ENCODE results near the gene MC5R.
"Not testable (repeated sequence)": the region's sequence is repeated elsewhere in the genome, so short reads cannot be mapped to it uniquely, and the experiment has no call there.

The MC5R gene

GRCh38 chr18:13834496-13835015 is 10.6 kb downstream of the MC5R start:
- in situ Hi-C loops (cut with MboI; ENCODE audit: low pct_unique_long_range_greater_than_20kb, low sequenced_read_pairs): loop anchor here (25.0 kb wide), 1 partner anchor 253 kb away; no protein-coding TSS in a partner anchor

GRCh38 chr18:13835202-13835601 is 11.3 kb downstream of the MC5R start:
- no peak for DNase-seq
- in situ Hi-C loops (cut with MboI; ENCODE audit: low pct_unique_long_range_greater_than_20kb, low sequenced_read_pairs): loop anchor here (25.0 kb wide), 1 partner anchor 252 kb away; no protein-coding TSS in a partner anchor

More at GRCh38 chr18:13834496-13835015, 10.6 kb downstream of the MC5R start:
- no peak for DNase-seq

DNA sequence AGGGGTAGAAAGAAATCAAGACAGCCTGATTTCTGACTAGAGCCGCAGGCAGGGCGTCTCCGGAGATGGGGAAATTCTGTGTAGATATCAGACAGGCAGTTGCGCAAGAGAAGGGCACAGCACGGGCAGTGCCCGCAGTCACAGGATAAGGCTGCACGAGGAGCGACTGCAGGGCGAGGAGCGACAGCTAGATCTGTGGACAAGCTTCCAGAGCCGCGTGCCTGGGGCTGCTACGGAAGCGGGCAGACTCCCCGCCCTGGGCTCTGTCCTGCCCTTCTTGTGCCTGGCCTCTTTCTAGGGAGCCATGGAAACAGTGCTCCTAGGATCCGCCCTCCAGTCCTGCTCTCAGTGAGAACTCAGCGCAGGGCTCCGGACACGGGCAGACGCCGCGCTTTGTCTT is 12.6 kb downstream of the MC5R start:
- in situ Hi-C loops (cut with MboI; ENCODE audit: low pct_unique_long_range_greater_than_20kb, low sequenced_read_pairs): loop anchor here (25.0 kb wide), 1 partner anchor 251 kb away; no protein-coding TSS in a partner anchor
- no peak for DNase-seq

DNA sequence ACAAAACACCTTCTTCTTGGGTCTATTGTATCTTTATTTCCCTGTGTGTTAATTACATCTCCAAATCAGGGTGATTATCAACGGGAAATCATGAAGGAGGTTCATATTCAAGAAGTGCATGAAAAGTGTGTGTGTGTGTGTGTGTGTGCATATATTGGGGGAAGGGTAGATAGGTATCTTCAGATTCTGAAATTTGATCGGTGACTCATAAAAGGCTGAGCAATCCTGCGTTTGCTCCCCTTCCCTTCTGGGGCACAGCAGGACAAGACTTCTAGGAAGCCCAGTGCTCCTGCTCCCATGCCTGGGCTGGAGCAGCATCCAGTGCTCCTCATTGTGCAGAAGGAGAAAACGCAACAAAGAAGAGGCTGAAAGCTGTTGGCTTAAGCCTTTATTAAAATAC is 25.8 kb downstream of the MC5R start:
- DNase-seq: no peak
- in situ Hi-C loops (cut with MboI; ENCODE audit: low pct_unique_long_range_greater_than_20kb, low sequenced_read_pairs): loop anchor here (25.0 kb wide), 1 partner anchor 238 kb away; no protein-coding TSS in a partner anchor

DNA sequence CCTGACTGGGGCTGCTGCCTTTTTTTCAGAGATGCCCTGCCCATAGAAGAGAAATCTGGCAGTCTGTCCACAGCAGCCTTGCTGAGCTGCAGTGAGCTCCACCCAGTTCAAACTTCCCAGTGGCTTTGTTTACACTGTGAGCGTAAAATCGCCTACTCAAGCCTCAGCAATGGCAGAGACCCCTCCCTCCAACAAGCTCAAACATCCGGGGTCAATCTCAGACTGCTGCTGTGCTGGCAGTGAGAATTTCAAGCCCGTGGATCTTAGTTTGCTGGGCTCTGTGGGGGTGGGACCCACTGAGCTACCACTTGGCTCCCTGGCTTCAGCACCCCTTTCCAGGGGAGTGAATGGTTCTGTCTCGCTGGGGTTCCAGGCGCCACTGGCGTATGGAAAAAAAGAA is 38.9 kb downstream of the MC5R start:
- DNase-seq; in situ Hi-C loops (cut with MboI; ENCODE audit: low pct_unique_long_range_greater_than_20kb, low sequenced_read_pairs): not testable (repeated sequence)

GRCh38 chr18:13868501-13869271 is 44.7 kb downstream of the MC5R start:
- DNase-seq: no peak
- in situ Hi-C loops (cut with MboI; ENCODE audit: low pct_unique_long_range_greater_than_20kb, low sequenced_read_pairs): no loop called here

DNA sequence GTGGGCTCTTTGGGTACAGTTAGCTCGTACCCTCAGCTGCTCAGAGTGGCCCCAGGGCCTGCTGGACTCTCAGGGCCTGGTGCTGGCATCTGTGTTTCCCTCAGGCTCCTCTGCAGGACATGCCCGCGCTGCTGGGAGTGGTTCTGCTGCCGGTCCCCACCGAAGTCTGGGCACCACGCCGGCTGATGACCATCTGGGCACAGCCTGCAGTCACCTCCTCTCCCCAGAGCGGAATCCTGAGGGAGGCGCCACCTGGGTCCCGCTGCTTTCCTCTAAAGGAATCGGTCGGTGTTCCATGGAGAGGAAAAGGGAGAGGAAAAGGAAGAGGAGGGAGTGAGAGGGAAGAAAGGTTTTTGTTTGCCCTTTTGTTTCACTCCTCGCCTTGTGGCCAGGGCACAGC is 47.8 kb downstream of the MC5R start:
- no peak for DNase-seq
- in situ Hi-C loops (cut with MboI; ENCODE audit: low pct_unique_long_range_greater_than_20kb, low sequenced_read_pairs): no loop called here

- in situ Hi-C loops (cut with MboI; ENCODE audit: low pct_unique_long_range_greater_than_20kb, low sequenced_read_pairs): no loop called here
- DNase-seq: no peak
These were observed 48.4 kb downstream of the MC5R start for GRCh38 chr18:13872373-13872772.

DNA sequence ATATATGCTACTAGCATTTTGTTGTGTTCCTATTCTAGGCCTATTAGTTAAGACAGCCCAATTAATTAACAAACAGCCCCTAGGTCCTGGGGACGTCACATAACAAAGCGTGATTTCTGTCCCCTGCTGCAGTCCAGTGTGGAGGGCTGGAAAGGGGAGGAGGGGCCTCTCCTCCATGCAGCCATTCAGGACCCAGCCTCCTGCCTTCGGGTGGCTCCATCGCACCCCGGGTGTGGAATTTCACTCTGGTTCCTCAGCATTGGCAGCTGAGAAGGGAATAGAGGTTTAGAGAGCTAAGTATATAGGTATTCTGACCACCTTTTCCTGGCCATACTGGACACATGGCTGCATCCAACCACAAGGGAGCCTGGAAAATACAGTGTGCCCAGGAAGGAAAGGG is 49.0 kb downstream of the MC5R start:
- in situ Hi-C loops (cut with MboI; ENCODE audit: low pct_unique_long_range_greater_than_20kb, low sequenced_read_pairs): no loop called here
- no peak for DNase-seq

- no peak for DNase-seq
- in situ Hi-C loops (cut with MboI; ENCODE audit: low pct_unique_long_range_greater_than_20kb, low sequenced_read_pairs): no loop called here
These were observed 50.6 kb downstream of the MC5R start for GRCh38 chr18:13874558-13874957.
